K562 (cell line): Measurements from ENCODE around the gene MAML3.

Experiments used
- ARID2 ChIP-seq: fragments of 450-650 bp; IDR thresholded peaks from 2 replicates; pipeline ENCODE4 v1.6.1; 2017; ENCODE audit warnings: antibody characterized with exemption, mild to moderate bottlenecking
- FOXJ3 ChIP-seq: sonication (generic); formaldehyde crosslinking; IDR thresholded peaks from 2 replicates; pipeline ENCODE4 v1.4.0; 2020; ENCODE audit warnings: mild to moderate bottlenecking, missing genetic modification reagents
- FOXK2 ChIP-seq, 2 experiments: fragments of 450-650 bp; IDR thresholded peaks in 1 of 2; conservative IDR thresholded peaks in 1 of 2; 2 replicates each; pipeline ENCODE4 v1.6.1; 2016; ENCODE audit warnings: low read depth in 2 of 2, mild to moderate bottlenecking in 1 of 2
- XRCC5 ChIP-seq: fragments of 200-400 bp; formaldehyde crosslinking; IDR thresholded peaks from 2 replicates; pipeline ENCODE4 v1.6.1; 2017; ENCODE audit warnings: low read depth, mild to moderate bottlenecking, low read length
- TF ChIP-seq, protein P1 (sequence below), 3 experiments: IDR thresholded peaks in 2 of 3; conservative IDR thresholded peaks in 1 of 3; 2 replicates each; pipeline ENCODE4 v1.5.1; 2011 to 2012; ENCODE audit warnings: low read length in 3 of 3, mild to moderate bottlenecking in 3 of 3, control low read depth in 2 of 3, improper control_type of control experiment in 1 of 3, inconsistent platforms in 1 of 3, low read depth in 1 of 3, mixed read lengths in 1 of 3, moderate library complexity in 1 of 3; ENCODE audit not compliant: insufficient read depth in 2 of 3

DNA sequence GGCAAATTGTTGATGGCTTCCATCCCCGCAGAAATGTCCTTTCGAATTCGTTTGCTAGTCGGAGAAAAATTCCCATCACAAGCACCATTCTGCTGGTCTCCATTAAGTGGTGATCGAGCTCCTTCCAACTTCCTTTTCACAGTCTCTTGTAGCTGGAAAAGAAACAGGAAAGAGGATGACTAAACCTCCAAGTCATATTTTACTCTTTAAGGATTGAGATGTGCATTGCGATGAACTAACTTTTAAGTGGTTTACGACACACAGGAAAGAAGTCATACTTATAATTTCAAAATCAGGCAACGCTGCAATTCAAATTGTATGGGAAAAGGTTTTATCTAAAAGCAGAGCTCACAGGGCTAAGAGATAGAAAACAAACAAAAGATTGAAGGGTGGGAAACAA, 263.2 kb downstream of the MAML3 start:
- TF ChIP-seq FOXK2 (conservative IDR thresholded peaks at IDR 0.05 in 1 of 2, IDR thresholded peaks at IDR 0.05 in 1 of 2; ENCODE audit: low read depth in 2 of 2) (no peak), ARID2 (no peak), FOXJ3 (CRISPR knock-in tag) (no peak), XRCC5 (no peak)
- TF ChIP-seq, protein P1, sequence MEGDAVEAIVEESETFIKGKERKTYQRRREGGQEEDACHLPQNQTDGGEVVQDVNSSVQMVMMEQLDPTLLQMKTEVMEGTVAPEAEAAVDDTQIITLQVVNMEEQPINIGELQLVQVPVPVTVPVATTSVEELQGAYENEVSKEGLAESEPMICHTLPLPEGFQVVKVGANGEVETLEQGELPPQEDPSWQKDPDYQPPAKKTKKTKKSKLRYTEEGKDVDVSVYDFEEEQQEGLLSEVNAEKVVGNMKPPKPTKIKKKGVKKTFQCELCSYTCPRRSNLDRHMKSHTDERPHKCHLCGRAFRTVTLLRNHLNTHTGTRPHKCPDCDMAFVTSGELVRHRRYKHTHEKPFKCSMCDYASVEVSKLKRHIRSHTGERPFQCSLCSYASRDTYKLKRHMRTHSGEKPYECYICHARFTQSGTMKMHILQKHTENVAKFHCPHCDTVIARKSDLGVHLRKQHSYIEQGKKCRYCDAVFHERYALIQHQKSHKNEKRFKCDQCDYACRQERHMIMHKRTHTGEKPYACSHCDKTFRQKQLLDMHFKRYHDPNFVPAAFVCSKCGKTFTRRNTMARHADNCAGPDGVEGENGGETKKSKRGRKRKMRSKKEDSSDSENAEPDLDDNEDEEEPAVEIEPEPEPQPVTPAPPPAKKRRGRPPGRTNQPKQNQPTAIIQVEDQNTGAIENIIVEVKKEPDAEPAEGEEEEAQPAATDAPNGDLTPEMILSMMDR (IDR thresholded peaks at IDR 0.05 in 2 of 3, conservative IDR thresholded peaks at IDR 0.05 in 1 of 3; ENCODE audit: insufficient read depth in 2 of 3, low read depth in 1 of 3, low read length in 3 of 3), result no peak
